Endothelial cell (in vitro differentiated cells): ENCODE results near the gene SART3. TPM values are rescaled to one million over a fixed set of nuclear protein-coding genes. Genes with fewer than 3 reads are reported as not detected.
"Not testable (repeated sequence)": the region's sequence is repeated elsewhere in the genome, so short reads cannot be mapped to it uniquely, and the experiment has no call there.

ENCODE experiments used
- DNase-seq: peaks from one replicate; pipeline ENCODE4 v3.0.0; 2021; ENCODE audit warnings: low spot score
- H3K27ac Mint-ChIP-seq: one replicate; pipeline ENCODE4 v1.8.0; 2021; ENCODE audit warnings: mixed read lengths, inconsistent platforms; ENCODE audit not compliant: unreplicated experiment
- H3K27me3 Mint-ChIP-seq: one replicate; pipeline ENCODE4 v1.8.0; 2021; ENCODE audit warnings: mild to moderate bottlenecking, moderate library complexity, mixed read lengths, inconsistent platforms; ENCODE audit not compliant: unreplicated experiment
- H3K36me3 Mint-ChIP-seq: one replicate; pipeline ENCODE4 v1.8.0; 2021; ENCODE audit warnings: mild to moderate bottlenecking, low read depth, mixed read lengths, inconsistent platforms; ENCODE audit not compliant: unreplicated experiment
- H3K4me1 Mint-ChIP-seq: one replicate; pipeline ENCODE4 v1.8.0; 2021; ENCODE audit warnings: mild to moderate bottlenecking, mixed read lengths, inconsistent platforms; ENCODE audit not compliant: unreplicated experiment
- H3K4me3 Mint-ChIP-seq: one replicate; pipeline ENCODE4 v1.8.0; 2021; ENCODE audit warnings: mild to moderate bottlenecking, mixed read lengths, inconsistent platforms; ENCODE audit not compliant: unreplicated experiment
- H3K9me3 Mint-ChIP-seq: one replicate; pipeline ENCODE4 v1.8.0; 2021; ENCODE audit warnings: mixed read lengths, inconsistent platforms; ENCODE audit not compliant: unreplicated experiment
- total RNA-seq: library from RNA; stranded (reverse); fragmentation: NEBNext Ultra II Directional; extraction: Animal tissue kit (Norgen Biotek cat#: 25700); gene quantifications from one replicate; pipeline ENCODE4 v1.2.1, GENCODE V29; 2021; ENCODE audit not compliant: unreplicated experiment
- TF ChIP-seq, protein P1 (sequence below): fragments of 200-600 bp; sonication (generic); IDR thresholded peaks from one replicate; pipeline ENCODE4 v1.5.0; 2021; ENCODE audit warnings: antibody characterized with exemption; ENCODE audit not compliant: unreplicated experiment

SART3 gene
- total RNA-seq, 1 donor from 2014 or later: 67.8 TPM

DNA sequence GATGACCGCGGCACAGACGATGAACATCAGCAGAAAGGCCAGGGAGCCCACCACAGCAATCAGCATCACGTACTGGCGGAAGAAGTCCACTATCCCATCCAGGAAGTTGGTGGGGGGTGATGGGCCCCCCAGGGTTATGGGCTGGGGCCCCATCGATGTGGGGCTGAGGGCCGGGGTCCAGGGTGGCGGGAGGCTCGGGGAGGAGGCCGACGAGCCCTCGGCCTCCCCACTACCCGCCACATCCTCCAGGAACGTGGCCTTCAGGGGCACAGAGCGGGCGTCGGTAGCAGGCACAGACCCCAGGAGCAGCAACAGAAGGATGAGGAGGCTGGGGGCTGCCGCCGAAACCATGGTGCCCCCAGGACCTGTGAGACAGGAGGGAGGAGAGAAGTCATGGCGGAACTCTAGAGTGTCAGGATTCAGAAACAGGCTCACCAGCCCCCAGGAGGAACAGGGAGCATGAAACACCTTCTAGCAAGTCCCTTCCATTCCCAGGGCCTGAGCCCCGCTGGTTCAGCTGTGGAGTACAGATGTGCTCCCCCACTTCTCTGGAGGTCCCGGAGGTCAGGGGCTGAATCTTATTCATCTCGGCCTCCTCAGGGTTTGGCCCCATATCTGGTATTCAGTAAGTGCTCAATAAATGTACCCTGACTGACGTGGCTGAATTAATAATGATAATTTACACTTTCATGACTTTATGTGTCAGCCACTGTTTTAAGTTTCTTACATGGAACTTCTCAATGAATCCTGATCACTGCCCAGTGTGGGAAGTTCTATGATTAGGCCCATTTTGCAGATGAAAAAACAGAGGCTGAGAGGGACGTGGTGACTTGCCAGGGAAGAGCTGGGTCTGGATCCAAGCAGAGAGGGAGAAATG is 31.3 kb upstream of the SART3 start:
- DNase-seq: no peak
- Mint-ChIP-seq H3K36me3 (no peaks in the 10 kb centered on the region), H3K27me3 (peaks cover 9% of the 10 kb centered on the region), H3K9me3 (no peaks in the 10 kb centered on the region), H3K4me3 (no peak overlapping the region), H3K27ac (no peak overlapping the region), H3K4me1 (peaks cover 3% of the 10 kb centered on the region)
- TF ChIP-seq, protein P1, sequence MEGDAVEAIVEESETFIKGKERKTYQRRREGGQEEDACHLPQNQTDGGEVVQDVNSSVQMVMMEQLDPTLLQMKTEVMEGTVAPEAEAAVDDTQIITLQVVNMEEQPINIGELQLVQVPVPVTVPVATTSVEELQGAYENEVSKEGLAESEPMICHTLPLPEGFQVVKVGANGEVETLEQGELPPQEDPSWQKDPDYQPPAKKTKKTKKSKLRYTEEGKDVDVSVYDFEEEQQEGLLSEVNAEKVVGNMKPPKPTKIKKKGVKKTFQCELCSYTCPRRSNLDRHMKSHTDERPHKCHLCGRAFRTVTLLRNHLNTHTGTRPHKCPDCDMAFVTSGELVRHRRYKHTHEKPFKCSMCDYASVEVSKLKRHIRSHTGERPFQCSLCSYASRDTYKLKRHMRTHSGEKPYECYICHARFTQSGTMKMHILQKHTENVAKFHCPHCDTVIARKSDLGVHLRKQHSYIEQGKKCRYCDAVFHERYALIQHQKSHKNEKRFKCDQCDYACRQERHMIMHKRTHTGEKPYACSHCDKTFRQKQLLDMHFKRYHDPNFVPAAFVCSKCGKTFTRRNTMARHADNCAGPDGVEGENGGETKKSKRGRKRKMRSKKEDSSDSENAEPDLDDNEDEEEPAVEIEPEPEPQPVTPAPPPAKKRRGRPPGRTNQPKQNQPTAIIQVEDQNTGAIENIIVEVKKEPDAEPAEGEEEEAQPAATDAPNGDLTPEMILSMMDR: no peak

DNA sequence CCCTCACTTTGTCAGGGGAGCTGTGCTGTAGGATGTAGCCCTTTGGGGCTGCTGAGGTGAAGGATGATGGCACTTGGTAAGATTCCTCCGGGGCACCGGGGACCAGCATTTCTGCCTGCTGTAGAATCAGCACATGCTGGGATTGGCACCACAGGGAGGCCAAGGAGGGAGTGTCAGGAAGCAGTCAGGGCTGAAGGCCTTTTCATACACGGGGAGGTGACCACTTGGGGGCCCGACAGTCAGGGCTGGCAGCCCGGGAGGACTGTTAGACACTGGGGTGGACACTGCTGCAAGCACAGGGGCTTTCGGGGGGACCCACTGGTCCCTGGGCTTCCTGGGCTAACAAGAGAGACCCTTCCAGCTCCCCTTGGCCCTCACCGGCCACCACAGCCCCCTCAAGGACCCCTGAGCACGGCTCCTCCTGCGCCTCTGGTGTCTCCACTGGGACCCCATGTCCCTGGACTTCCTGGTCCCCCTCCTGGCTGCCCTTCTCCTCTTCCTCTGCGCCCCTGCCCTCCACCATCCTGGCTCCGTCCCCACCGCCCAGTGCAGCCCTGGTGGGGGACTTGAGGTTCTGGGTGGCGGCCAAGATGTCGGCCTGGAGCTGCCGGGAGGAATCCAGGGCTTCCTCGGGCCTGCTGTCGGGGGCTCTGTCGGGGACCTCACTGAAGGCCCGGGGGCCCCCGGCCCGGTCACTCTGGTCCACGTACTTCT is 30.5 kb upstream of the SART3 start:
- Mint-ChIP-seq H3K9me3 (no peaks in the 10 kb centered on the region), H3K4me1 (peaks cover 3% of the 10 kb centered on the region), H3K36me3 (no peaks in the 10 kb centered on the region), H3K27me3 (peaks cover 9% of the 10 kb centered on the region), H3K27ac (no peak overlapping the region), H3K4me3 (no peak overlapping the region)
- no peak for DNase-seq
- TF ChIP-seq, protein P1: no peak

DNA sequence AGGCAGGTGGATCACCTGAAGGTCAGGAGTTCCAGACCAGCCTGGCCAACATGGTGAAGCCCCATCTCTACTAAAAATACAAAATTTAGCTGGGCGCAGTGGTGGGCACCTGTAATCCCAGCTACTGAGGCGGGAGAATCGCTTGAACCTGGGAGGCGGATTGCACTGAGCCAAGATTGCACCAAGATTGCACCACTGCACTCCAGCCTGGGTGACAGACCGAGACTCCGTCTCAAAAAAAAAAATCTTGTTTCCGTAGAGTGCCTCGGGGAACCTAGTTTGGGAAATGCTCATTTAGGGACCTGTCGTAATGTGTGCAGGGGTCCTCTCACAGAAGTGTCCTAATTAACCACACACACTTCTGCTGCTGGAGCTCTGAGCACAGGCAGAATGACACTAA is 29.5 kb upstream of the SART3 start:
- not testable (repeated sequence) for H3K4me1 Mint-ChIP-seq, DNase-seq, H3K9me3 Mint-ChIP-seq, H3K4me3 Mint-ChIP-seq, H3K36me3 Mint-ChIP-seq, H3K27ac Mint-ChIP-seq, H3K27me3 Mint-ChIP-seq

DNA sequence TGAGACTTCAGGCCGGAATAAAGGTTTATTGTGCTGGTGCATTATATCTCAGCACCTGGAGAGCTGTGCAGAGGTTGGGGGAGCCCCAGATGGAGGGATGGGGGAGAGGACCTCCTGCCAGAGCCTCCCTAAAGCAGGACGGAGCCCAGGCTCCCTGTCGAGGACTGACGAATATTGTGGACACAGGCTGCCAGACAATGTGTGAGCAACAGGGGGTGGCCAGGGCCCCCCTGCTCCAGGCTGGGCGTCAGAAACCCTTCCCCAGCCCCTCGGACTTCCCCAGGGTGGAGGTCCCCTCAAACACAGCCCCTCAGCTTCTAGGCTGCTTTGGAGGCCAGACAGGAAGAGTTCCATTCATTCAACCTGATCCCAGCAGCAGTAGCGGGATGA is 28.9 kb upstream of the SART3 start:
- Mint-ChIP-seq H3K4me3 (no peak overlapping the region), H3K27ac (no peak overlapping the region), H3K4me1 (peaks cover 3% of the 10 kb centered on the region), H3K9me3 (no peaks in the 10 kb centered on the region), H3K27me3 (peaks cover 9% of the 10 kb centered on the region), H3K36me3 (no peaks in the 10 kb centered on the region)
- TF ChIP-seq, protein P1: no peak
- no peak for DNase-seq

DNA sequence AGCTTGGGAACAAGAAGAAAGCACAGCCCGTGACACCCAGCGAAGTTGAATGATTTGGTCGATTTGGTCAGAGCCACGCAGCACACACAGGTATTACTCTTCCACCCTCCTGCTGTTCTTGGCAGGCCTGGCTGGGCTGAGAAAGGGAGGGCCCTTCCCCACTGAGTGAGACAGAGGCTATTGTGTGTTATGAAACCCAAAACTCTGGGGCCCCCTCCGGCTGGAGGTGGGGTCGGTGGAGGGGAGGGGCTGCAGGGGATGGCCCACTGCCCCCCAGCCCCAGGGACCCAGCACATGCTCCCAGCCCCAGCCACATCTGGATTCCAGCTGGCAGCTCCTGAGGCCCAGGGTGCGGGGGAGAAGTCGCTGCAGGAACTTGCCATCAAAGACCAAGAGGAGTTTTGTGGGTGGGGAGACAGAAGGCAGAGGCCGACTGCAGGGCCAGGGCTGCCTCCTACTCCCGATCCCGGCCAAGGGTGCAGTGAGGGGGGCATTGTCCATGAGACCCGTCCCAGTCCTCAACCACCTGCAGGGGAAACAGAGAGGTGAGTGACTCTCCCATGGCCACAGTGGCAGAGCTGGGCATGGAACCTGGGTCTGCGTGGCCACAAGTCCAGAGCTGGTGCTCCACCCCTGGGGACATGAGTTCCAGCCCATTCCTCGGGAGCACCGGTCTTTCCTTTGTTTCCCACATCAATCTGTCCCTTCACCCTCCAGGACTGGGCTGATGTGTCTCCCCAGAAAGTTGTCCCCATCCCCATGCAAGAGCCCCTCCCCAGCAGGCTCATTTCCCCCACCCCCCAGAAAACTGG is 28.3 kb upstream of the SART3 start:
- no peaks in the 10 kb centered on the region for H3K9me3 Mint-ChIP-seq

More for the DNA sequence above, 28.3 kb upstream of the SART3 start:
- DNase-seq: no peak
- peaks cover 9% of the 10 kb centered on the region for H3K27me3 Mint-ChIP-seq
- H3K4me3 Mint-ChIP-seq: no peak overlapping the region
- no peak overlapping the region for H3K27ac Mint-ChIP-seq
- H3K4me1 Mint-ChIP-seq: peaks cover 3% of the 10 kb centered on the region
- TF ChIP-seq, protein P1: no peak
- no peaks in the 10 kb centered on the region for H3K36me3 Mint-ChIP-seq
